DMS53 treated with DMSO at 0.1 percent for 48 hours (cell line): ENCODE data around the gene MOGAT2.
A peak's percentile ranks its signal among the peaks of the same experiment; 100 is the strongest.
"Not testable (repeated sequence)": the region's sequence is repeated elsewhere in the genome, so short reads cannot be mapped to it uniquely, and the experiment has no call there.

Experiments
- DNase-seq: peaks from one replicate; lab custom pipeline; 2025; ENCODE audit not compliant: unreplicated experiment; lab: John Stamatoyannopoulos, UW

The MOGAT2 gene

GRCh38 chr11:75748729-75749273 is 31.2 kb downstream of the MOGAT2 start:
- not testable (repeated sequence) for DNase-seq

- not testable (repeated sequence) for DNase-seq
Measured at GRCh38 chr11:75754933-75755332, 37.3 kb downstream of the MOGAT2 start.

- no peak for DNase-seq
Measured at GRCh38 chr11:75757651-75758050, 40.0 kb downstream of the MOGAT2 start.

GRCh38 chr11:75759832-75760231 is 42.2 kb downstream of the MOGAT2 start:
- DNase-seq: peak; percentile 87

GRCh38 chr11:75760243-75760642 is 42.6 kb downstream of the MOGAT2 start:
- no peak for DNase-seq

GRCh38 chr11:75760710-75761493 is 43.3 kb downstream of the MOGAT2 start:
- no peak for DNase-seq

- DNase-seq: no peak
Measured at GRCh38 chr11:75762158-75762557, 44.5 kb downstream of the MOGAT2 start.

- DNase-seq: no peak
Measured at GRCh38 chr11:75762885-75763284, 45.2 kb downstream of the MOGAT2 start.

- DNase-seq: no peak
Measured at GRCh38 chr11:75763846-75764245, 46.2 kb downstream of the MOGAT2 start.

- DNase-seq: no peak
Measured at GRCh38 chr11:75765116-75765515, 47.5 kb downstream of the MOGAT2 start.

- no peak for DNase-seq
Measured at GRCh38 chr11:75766443-75767227, 49.0 kb downstream of the MOGAT2 start.

- no peak for DNase-seq
Measured at GRCh38 chr11:75767228-75767572, 49.6 kb downstream of the MOGAT2 start.

GRCh38 chr11:75767793-75768111 is 50.1 kb downstream of the MOGAT2 start:
- DNase-seq: no peak

GRCh38 chr11:75768112-75768908 is 50.7 kb downstream of the MOGAT2 start, which contains the start of gene DGAT2:
TSS of gene DGAT2 (plus strand) at chr11:75768778. CDS start at chr11:75768992, 214 bp downstream.
- peak; percentile 93 for DNase-seq

- DNase-seq: peak; percentile 58
Measured at GRCh38 chr11:75768909-75769771, 51.5 kb downstream of the MOGAT2 start.

GRCh38 chr11:75770102-75770501 is 52.5 kb downstream of the MOGAT2 start:
- no peak for DNase-seq

- DNase-seq: no peak
Measured at GRCh38 chr11:75771646-75772410, 54.2 kb downstream of the MOGAT2 start.

GRCh38 chr11:75773595-75774353 is 56.1 kb downstream of the MOGAT2 start:
- DNase-seq: no peak

- DNase-seq: no peak
Measured at GRCh38 chr11:75775056-75775455, 57.4 kb downstream of the MOGAT2 start.
